Esophagus muscularis mucosa (tissue), 3 donors: Measurements from ENCODE around the gene NUP37.

Source experiments
- POLR2A ChIP-seq: fragments of 450-650 bp; IDR thresholded peaks from one replicate; pipeline ENCODE4 v1.6.1; 2017; ENCODE audit warnings: antibody characterized with exemption, moderate library complexity, mild to moderate bottlenecking, low read depth
- POLR2AphosphoS5 ChIP-seq, 2 donors: sonication (generic); formaldehyde crosslinking; IDR thresholded peaks; one replicate each; pipeline ENCODE4 v1.6.1; 2017; ENCODE audit warnings: antibody characterized with exemption in 2 of 2
- TF ChIP-seq, protein P1 (sequence below), 3 experiments: fragments of 200-600 bp in 2 of 3; fragments of 450-650 bp in 1 of 3; sonication (generic) in 2 of 3; IDR thresholded peaks; one replicate each; pipeline ENCODE4 v1.5.1; 2017 to 2019; ENCODE audit warnings: antibody characterized with exemption in 3 of 3, mild to moderate bottlenecking in 2 of 3, moderate library complexity in 1 of 3

DNA sequence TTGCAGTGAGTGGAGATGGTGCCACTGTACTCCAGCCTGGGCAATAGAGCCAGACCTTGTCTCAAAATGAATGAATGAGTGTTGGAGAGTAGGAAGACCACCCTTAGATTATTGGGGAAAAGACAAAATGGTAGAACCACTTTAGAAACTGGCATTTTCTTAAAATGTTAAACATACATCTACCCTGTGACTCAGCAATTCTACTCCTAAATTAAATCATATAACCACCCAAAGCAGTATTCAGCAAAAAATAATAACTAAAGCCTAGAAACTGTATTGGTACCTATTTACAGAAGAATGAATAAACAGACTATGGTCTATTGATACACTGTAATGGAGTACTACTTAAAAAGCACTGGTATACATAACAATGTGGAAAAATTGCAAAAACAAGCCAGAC, 9.1 kb downstream of the NUP37 start:
- TF ChIP-seq POLR2AphosphoS5 (IDR thresholded peaks at IDR 0.05) (no peak), POLR2A (no peak)
- TF ChIP-seq, protein P1, sequence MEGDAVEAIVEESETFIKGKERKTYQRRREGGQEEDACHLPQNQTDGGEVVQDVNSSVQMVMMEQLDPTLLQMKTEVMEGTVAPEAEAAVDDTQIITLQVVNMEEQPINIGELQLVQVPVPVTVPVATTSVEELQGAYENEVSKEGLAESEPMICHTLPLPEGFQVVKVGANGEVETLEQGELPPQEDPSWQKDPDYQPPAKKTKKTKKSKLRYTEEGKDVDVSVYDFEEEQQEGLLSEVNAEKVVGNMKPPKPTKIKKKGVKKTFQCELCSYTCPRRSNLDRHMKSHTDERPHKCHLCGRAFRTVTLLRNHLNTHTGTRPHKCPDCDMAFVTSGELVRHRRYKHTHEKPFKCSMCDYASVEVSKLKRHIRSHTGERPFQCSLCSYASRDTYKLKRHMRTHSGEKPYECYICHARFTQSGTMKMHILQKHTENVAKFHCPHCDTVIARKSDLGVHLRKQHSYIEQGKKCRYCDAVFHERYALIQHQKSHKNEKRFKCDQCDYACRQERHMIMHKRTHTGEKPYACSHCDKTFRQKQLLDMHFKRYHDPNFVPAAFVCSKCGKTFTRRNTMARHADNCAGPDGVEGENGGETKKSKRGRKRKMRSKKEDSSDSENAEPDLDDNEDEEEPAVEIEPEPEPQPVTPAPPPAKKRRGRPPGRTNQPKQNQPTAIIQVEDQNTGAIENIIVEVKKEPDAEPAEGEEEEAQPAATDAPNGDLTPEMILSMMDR (IDR thresholded peaks at IDR 0.05) = no peak
